HEK293T (cell line): ENCODE measurements around the gene SPSB3.

ENCODE experiments used
- BHLHE40 ChIP-seq: fragments of 450-650 bp; IDR thresholded peaks from 2 replicates; pipeline ENCODE4 v1.6.1; 2016; ENCODE audit warnings: mild to moderate bottlenecking, moderate library complexity, borderline replicate concordance
- PKNOX1 ChIP-seq: fragments of 450-650 bp; IDR thresholded peaks from 2 replicates; pipeline ENCODE4 v1.6.1; 2016
- SP1 ChIP-seq: fragments of 450-650 bp; IDR thresholded peaks from 2 replicates; pipeline ENCODE4 v1.6.1; 2017
- ZNF384 ChIP-seq: fragments of 450-650 bp; IDR thresholded peaks from 2 replicates; pipeline ENCODE4 v1.6.1; 2016

GRCh38 chr16:1791943-1792812, 9.8 kb upstream of the SPSB3 start:
- TF ChIP-seq ZNF384 (no peak), SP1 (no peak), PKNOX1 (no peak), BHLHE40 (no peak)
